Neural progenitor cell (in vitro differentiated cells): ENCODE measurements around the gene HSPBAP1. TPM values are rescaled to one million over a fixed set of nuclear protein-coding genes. Genes with fewer than 3 reads are reported as not detected.

Experiments
- DNase-seq: peaks from one replicate; pipeline ENCODE4 v3.0.0-alpha.2; 2016; ENCODE audit warnings: low spot score
- H2AFZ ChIP-seq: fragments of 200-600 bp; sonication (generic); replicated peaks from 2 replicates; pipeline ENCODE4 v1.6.1; 2016; ENCODE audit warnings: antibody characterized with exemption
- H3F3A ChIP-seq: fragments of 200-600 bp; sonication (generic); 2 replicates; pipeline ENCODE4 v1.6.1; 2016; ENCODE audit warnings: antibody characterized with exemption, low read depth
- H3K27ac ChIP-seq: fragments of 200-600 bp; sonication (generic); 2 replicates; pipeline ENCODE4 v1.5.1; 2016; ENCODE audit warnings: mild to moderate bottlenecking
- H3K27me3 ChIP-seq: fragments of 200-600 bp; sonication (generic); 2 replicates; pipeline ENCODE4 v1.6.1; 2016; ENCODE audit warnings: mild to moderate bottlenecking, moderate library complexity
- H3K36me3 ChIP-seq: fragments of 200-600 bp; sonication (generic); 2 replicates; pipeline ENCODE4 v1.5.1; 2016
- H3K4me1 ChIP-seq: fragments of 200-600 bp; sonication (generic); 2 replicates; pipeline ENCODE4 v1.6.1; 2016; ENCODE audit warnings: mixed run types
- H3K4me2 ChIP-seq: fragments of 200-600 bp; sonication (generic); 2 replicates; pipeline ENCODE4 v1.6.1; 2016
- H3K4me3 ChIP-seq: fragments of 200-600 bp; sonication (generic); 2 replicates; pipeline ENCODE4 v1.5.1; 2016
- H3K79me2 ChIP-seq: fragments of 200-600 bp; sonication (generic); 2 replicates; pipeline ENCODE4 v1.6.1; 2016; ENCODE audit warnings: low read depth
- H3K9ac ChIP-seq: fragments of 200-600 bp; sonication (generic); 2 replicates; pipeline ENCODE4 v1.6.1; 2016
- H3K9me3 ChIP-seq: fragments of 200-600 bp; sonication (generic); 2 replicates; pipeline ENCODE4 v1.5.1; 2016; ENCODE audit warnings: low read depth
- H4K20me1 ChIP-seq: fragments of 200-600 bp; sonication (generic); 2 replicates; pipeline ENCODE4 v1.6.1; 2016; ENCODE audit warnings: low read depth
- H3K27ac Mint-ChIP-seq: 3 replicates; pipeline ENCODE4 v1.8.0; 2021; ENCODE audit warnings: mixed read lengths
- H3K27me3 Mint-ChIP-seq: 2 replicates; pipeline ENCODE4 v1.8.0; 2022; ENCODE audit warnings: low read depth, mild to moderate bottlenecking, inconsistent platforms, moderate library complexity, mixed read lengths; ENCODE audit not compliant: insufficient read depth
- H3K36me3 Mint-ChIP-seq: 3 replicates; pipeline ENCODE4 v1.8.0; 2021; ENCODE audit warnings: mixed read lengths
- H3K4me1 Mint-ChIP-seq: 3 replicates; pipeline ENCODE4 v1.8.0; 2021; ENCODE audit warnings: mixed read lengths
- H3K4me3 Mint-ChIP-seq: 3 replicates; pipeline ENCODE4 v1.8.0; 2021; ENCODE audit warnings: mild to moderate bottlenecking, moderate library complexity, mixed read lengths
- H3K9me3 Mint-ChIP-seq: 3 replicates; pipeline ENCODE4 v1.8.0; 2020; ENCODE audit warnings: mixed read lengths
- EZH2 ChIP-seq: fragments of 200-600 bp; sonication (generic); IDR thresholded peaks from 2 replicates; pipeline ENCODE4 v1.6.1; 2017; ENCODE audit warnings: antibody characterized with exemption, mild to moderate bottlenecking, moderate library complexity
- EZH2phosphoT487 ChIP-seq: fragments of 200-600 bp; sonication (generic); IDR thresholded peaks from 2 replicates; pipeline ENCODE4 v1.6.1; 2017; ENCODE audit warnings: antibody characterized with exemption
- total RNA-seq: library from RNA; depleted of rRNA; stranded (reverse); fragments of >200 nt; gene quantifications from 2 replicates; pipeline ENCODE4 v1.2.3, GENCODE V29; 2015; ENCODE audit warnings: low replicate concordance
- TF ChIP-seq, protein P1 (sequence below): fragments of 200-600 bp; sonication (generic); IDR thresholded peaks from 2 replicates; pipeline ENCODE4 v1.5.1; 2017; ENCODE audit warnings: antibody characterized with exemption, mild to moderate bottlenecking

HSPBAP1 gene
- total RNA-seq, 1 donor from 2014 or later = 15.0 TPM

DNA sequence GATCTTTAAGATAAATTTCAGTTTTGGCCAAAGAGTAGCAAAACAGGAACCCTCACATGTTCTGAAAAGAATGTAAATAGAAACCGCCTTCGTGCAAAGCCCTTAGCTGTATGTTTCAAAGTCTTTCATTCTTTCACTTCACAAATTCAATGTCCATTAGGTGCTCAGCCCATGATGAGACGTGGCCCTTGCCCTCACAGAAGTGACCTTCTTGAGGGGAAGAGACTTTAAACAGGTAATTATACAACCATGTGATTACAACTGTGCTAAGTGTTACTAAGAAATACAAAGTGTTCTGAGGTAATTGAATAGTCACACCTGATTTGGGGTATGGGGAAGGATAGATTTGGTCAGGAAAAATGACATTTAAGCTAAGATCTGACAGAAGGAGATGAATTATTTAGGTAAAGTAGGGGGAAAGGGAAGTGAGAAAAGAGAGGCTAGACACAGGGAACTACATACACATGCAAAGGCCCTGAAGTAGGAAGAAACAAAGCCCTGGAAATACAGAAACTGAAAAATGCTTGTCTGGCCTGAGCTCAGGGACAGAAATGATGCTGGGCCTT, 19.6 kb downstream of the HSPBAP1 start:
- no peak overlapping the region for H3K4me3 ChIP-seq
- no peaks in the 10 kb centered on the region for H3K79me2 ChIP-seq
- no peaks in the 10 kb centered on the region for H4K20me1 ChIP-seq
- no peaks in the 10 kb centered on the region for H3K4me1 Mint-ChIP-seq
- H3K9me3 ChIP-seq = no peaks in the 10 kb centered on the region
- no peak overlapping the region for H3K4me3 Mint-ChIP-seq
- no peaks in the 10 kb centered on the region for H3K9me3 Mint-ChIP-seq
- TF ChIP-seq, protein P1, sequence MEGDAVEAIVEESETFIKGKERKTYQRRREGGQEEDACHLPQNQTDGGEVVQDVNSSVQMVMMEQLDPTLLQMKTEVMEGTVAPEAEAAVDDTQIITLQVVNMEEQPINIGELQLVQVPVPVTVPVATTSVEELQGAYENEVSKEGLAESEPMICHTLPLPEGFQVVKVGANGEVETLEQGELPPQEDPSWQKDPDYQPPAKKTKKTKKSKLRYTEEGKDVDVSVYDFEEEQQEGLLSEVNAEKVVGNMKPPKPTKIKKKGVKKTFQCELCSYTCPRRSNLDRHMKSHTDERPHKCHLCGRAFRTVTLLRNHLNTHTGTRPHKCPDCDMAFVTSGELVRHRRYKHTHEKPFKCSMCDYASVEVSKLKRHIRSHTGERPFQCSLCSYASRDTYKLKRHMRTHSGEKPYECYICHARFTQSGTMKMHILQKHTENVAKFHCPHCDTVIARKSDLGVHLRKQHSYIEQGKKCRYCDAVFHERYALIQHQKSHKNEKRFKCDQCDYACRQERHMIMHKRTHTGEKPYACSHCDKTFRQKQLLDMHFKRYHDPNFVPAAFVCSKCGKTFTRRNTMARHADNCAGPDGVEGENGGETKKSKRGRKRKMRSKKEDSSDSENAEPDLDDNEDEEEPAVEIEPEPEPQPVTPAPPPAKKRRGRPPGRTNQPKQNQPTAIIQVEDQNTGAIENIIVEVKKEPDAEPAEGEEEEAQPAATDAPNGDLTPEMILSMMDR = no peak
- TF ChIP-seq EZH2 (no peak), EZH2phosphoT487 (no peak)
- no peak overlapping the region for H3K9ac ChIP-seq
- no peak overlapping the region for H3K27ac Mint-ChIP-seq
- H3K27ac ChIP-seq = no peak overlapping the region
- peaks cover 4% of the 10 kb centered on the region for H3F3A ChIP-seq
- DNase-seq = no peak
- H3K27me3 Mint-ChIP-seq = no peaks in the 10 kb centered on the region
- peaks cover 2% of the 10 kb centered on the region for H3K36me3 Mint-ChIP-seq
- H3K36me3 ChIP-seq = no peaks in the 10 kb centered on the region
- no peaks in the 10 kb centered on the region for H3K4me1 ChIP-seq
- H3K4me2 ChIP-seq = no peak overlapping the region
- no peaks in the 10 kb centered on the region for H3K27me3 ChIP-seq
- H2AFZ ChIP-seq = no peak overlapping the region

DNA sequence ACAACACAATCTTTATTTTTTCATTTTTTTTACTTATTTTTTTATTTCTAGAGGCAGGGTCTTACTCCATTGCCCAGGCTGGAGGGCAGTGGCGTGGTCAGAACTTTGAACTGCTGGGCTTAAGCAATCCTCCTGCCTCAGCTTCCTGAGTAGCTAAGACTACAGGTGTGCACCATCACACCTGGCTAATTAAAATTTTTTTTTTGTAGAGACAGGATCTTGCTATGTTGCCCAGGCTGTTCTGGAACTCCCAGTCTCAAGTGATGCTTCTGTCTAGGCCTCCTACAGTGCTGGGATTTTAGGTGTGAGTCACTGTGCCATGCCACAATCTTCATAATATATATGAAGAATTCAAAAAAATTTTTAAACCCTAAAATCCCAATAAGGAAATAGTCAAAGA, 20.8 kb downstream of the HSPBAP1 start:
- no peaks in the 10 kb centered on the region for H3K27me3 Mint-ChIP-seq
- H3K36me3 Mint-ChIP-seq = peaks cover 2% of the 10 kb centered on the region
- H3F3A ChIP-seq = peaks cover 4% of the 10 kb centered on the region
- no peaks in the 10 kb centered on the region for H3K27me3 ChIP-seq
- H3K4me3 Mint-ChIP-seq = no peak overlapping the region
- H3K9me3 ChIP-seq = no peaks in the 10 kb centered on the region
- H4K20me1 ChIP-seq = no peaks in the 10 kb centered on the region
- no peak overlapping the region for H3K27ac Mint-ChIP-seq
- H3K9ac ChIP-seq = no peak overlapping the region
- no peaks in the 10 kb centered on the region for H3K4me1 ChIP-seq
- H3K36me3 ChIP-seq = no peaks in the 10 kb centered on the region
- TF ChIP-seq EZH2phosphoT487 = no peak
- no peak for TF ChIP-seq EZH2
- TF ChIP-seq, protein P1 = no peak
- no peak overlapping the region for H3K4me3 ChIP-seq
- H3K27ac ChIP-seq = no peak overlapping the region
- H3K9me3 Mint-ChIP-seq = no peaks in the 10 kb centered on the region
- no peak for DNase-seq
- no peaks in the 10 kb centered on the region for H3K79me2 ChIP-seq
- H3K4me2 ChIP-seq = no peak overlapping the region
- H3K4me1 Mint-ChIP-seq = no peaks in the 10 kb centered on the region
- H2AFZ ChIP-seq = no peak overlapping the region

DNA sequence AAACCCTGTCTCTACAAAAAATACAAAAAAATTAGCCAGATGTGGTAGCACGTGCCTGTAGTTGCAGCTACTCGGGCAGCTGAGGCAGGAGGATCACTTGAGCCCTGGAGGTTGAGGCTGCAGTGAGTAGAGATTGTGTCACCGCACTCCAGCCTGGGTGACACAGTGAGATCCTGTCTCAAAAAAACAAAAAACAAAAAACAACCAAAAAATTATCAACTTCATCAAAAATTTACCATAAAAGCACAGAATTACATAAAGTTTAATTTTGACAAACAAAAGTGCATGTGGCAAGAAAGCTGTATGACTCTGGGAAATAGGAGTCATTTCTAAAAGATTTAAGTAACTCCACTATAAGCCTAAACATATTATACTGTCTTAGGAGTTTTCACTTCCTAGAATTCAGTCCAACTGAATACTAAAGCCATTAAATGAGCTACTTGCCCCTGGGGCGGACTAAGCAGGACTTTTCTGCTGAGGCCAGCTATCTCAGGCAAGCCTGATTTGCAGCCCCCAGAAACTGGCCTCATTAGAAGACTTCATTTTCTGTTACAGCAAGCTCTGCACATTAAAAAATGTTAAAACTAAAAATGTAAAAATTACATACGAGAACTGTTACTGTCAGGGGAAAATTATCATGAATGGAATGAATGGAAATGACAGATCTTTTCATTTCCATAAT, 23.0 kb downstream of the HSPBAP1 start:
- Histone ChIP-seq H2AFZ (no peak overlapping the region), H3K4me1 (no peaks in the 10 kb centered on the region), H3K4me2 (no peak overlapping the region), H3K79me2 (no peaks in the 10 kb centered on the region), H3K4me3 (no peak overlapping the region), H3K27me3 (no peaks in the 10 kb centered on the region), H3K36me3 (no peaks in the 10 kb centered on the region), H3K27ac (no peak overlapping the region), H4K20me1 (no peaks in the 10 kb centered on the region), H3F3A (peaks cover 4% of the 10 kb centered on the region), H3K9ac (no peak overlapping the region), H3K9me3 (no peaks in the 10 kb centered on the region)
- DNase-seq = no peak
- H3K9me3 Mint-ChIP-seq = no peaks in the 10 kb centered on the region
- no peak overlapping the region for H3K27ac Mint-ChIP-seq
- no peak overlapping the region for H3K4me3 Mint-ChIP-seq
- H3K4me1 Mint-ChIP-seq = no peaks in the 10 kb centered on the region
- no peaks in the 10 kb centered on the region for H3K27me3 Mint-ChIP-seq
- TF ChIP-seq, protein P1 = no peak
- no peak for TF ChIP-seq EZH2
- no peak for TF ChIP-seq EZH2phosphoT487
- peaks cover 2% of the 10 kb centered on the region for H3K36me3 Mint-ChIP-seq
